Measurements from ENCODE around the gene APOB. TPM values are rescaled to one million over a fixed set of nuclear protein-coding genes. Genes with fewer than 3 reads are reported as not detected.

APOB gene
- total RNA-seq, 4 donors from 2014 or later, result 0.04 to 0.62 (median 0.19) TPM; not detected in 1

- Histone ChIP-seq H3K9me3 (no peaks in the 10 kb centered on the region), H3K4me3 (no peak overlapping the region), H3K27ac (peak overlapping the region in 2 of 4 donors; percentile 61 to 69), H3K27me3 (peaks cover 0 to 4% (median 0%) of the 10 kb centered on the region in 4 donors), H3K4me1 (peaks cover 0 to 29% (median 8%) of the 10 kb centered on the region in 3 donors), H3K36me3 (no peaks in the 10 kb centered on the region)
- intact Hi-C loops (cut with DNase I), result no loop called here
- no peak for DNase-seq
- WGBS, 2 donors, result 37 to 45% methylated on average over 3 of the region's 3 CpGs
- TF ChIP-seq CTCF (IDR thresholded peaks at IDR 0.05) (no peak), POLR2A (IDR thresholded peaks at IDR 0.05) (no peak)
Measured at GRCh38 chr2:21037671-21038108, 6.2 kb downstream of the APOB start.

GRCh38 chr2:21036708-21037670, 6.9 kb downstream of the APOB start:
- intact Hi-C loops (cut with DNase I), result no loop called here
- no peaks in the 10 kb centered on the region for H3K36me3 ChIP-seq
- no peak for TF ChIP-seq POLR2A (IDR thresholded peaks at IDR 0.05)
- no peak for TF ChIP-seq CTCF (IDR thresholded peaks at IDR 0.05)
- peaks cover 0 to under 1% (median 0%) of the 10 kb centered on the region in 4 donors for H3K27me3 ChIP-seq
- WGBS, 2 donors, result 88 to 90% methylated on average over 12 to 14 of the region's 15 CpGs
- H3K9me3 ChIP-seq, result no peaks in the 10 kb centered on the region
- no peak overlapping the region for H3K4me3 ChIP-seq
- no peak for DNase-seq
- peaks cover 0 to 26% (median 8%) of the 10 kb centered on the region in 3 donors for H3K4me1 ChIP-seq
- no peak overlapping the region for H3K27ac ChIP-seq

GRCh38 chr2:21035974-21036707, 7.7 kb downstream of the APOB start:
- intact Hi-C loops (cut with DNase I), result no loop called here

GRCh38 chr2:21035282-21035973, 8.4 kb downstream of the APOB start:
- 77 to 85% methylated on average over 6 of the region's 6 CpGs for WGBS, 2 donors
- no peak overlapping the region for H3K27ac ChIP-seq
- H3K9me3 ChIP-seq, result no peaks in the 10 kb centered on the region
- H3K4me1 ChIP-seq, result peaks cover 0 to 26% (median 8%) of the 10 kb centered on the region in 3 donors
- TF ChIP-seq CTCF (IDR thresholded peaks at IDR 0.05) (no peak), POLR2A (IDR thresholded peaks at IDR 0.05) (no peak)
- no peak for DNase-seq
- no peaks in the 10 kb centered on the region for H3K27me3 ChIP-seq
- intact Hi-C loops (cut with DNase I), result no loop called here
- no peaks in the 10 kb centered on the region for H3K36me3 ChIP-seq
- H3K4me3 ChIP-seq, result no peak overlapping the region

More at GRCh38 chr2:21035974-21036707, 7.7 kb downstream of the APOB start:
- Histone ChIP-seq H3K4me1 (peaks cover 0 to 26% (median 8%) of the 10 kb centered on the region in 3 donors), H3K27ac (no peak overlapping the region), H3K4me3 (no peak overlapping the region), H3K27me3 (no peaks in the 10 kb centered on the region), H3K36me3 (no peaks in the 10 kb centered on the region), H3K9me3 (no peaks in the 10 kb centered on the region)
- TF ChIP-seq POLR2A (IDR thresholded peaks at IDR 0.05), result no peak
- TF ChIP-seq CTCF (IDR thresholded peaks at IDR 0.05), result no peak
- no peak for DNase-seq
- 90% methylated on average over 3 to 4 of the region's 4 CpGs for WGBS, 2 donors

All from esophagus squamous epithelium (tissue), 5 donors.